ENCODE measurements around the gene UTS2R.
"Not testable (repeated sequence)": the region's sequence is repeated elsewhere in the genome, so short reads cannot be mapped to it uniquely, and the experiment has no call there.

UTS2R gene

GRCh38 chr17:82334204-82334621 is 37.4 kb upstream of the UTS2R start:
- DNase-seq (ENCODE audit: low spot score) (no peak), FAIRE-seq (no peak)

GRCh38 chr17:82334622-82335394 is 36.8 kb upstream of the UTS2R start:
- peak; percentile 44 for FAIRE-seq
- no peak for DNase-seq (ENCODE audit: low spot score)

- peak; percentile 89 for DNase-seq (ENCODE audit: low spot score)
Measured at GRCh38 chr17:82338858-82339633, 32.5 kb upstream of the UTS2R start.

GRCh38 chr17:82339634-82340580 is 31.7 kb upstream of the UTS2R start:
- FAIRE-seq, result peak; percentile 66
- no peak for DNase-seq (ENCODE audit: low spot score)

More at GRCh38 chr17:82338858-82339633, 32.5 kb upstream of the UTS2R start:
- FAIRE-seq, result no peak

GRCh38 chr17:82342361-82343079 is 29.0 kb upstream of the UTS2R start:
- DNase-seq (ENCODE audit: low spot score), result no peak
- FAIRE-seq, result no peak

GRCh38 chr17:82343560-82343959 is 28.0 kb upstream of the UTS2R start:
- FAIRE-seq (no peak), DNase-seq (ENCODE audit: low spot score) (no peak)

- DNase-seq (ENCODE audit: low spot score) (no peak), FAIRE-seq (no peak)
Measured at GRCh38 chr17:82344175-82344907, 27.2 kb upstream of the UTS2R start.

- DNase-seq (ENCODE audit: low spot score) (no peak), FAIRE-seq (no peak)
Measured at GRCh38 chr17:82345151-82345976, 26.2 kb upstream of the UTS2R start.

GRCh38 chr17:82346342-82347300 is 24.9 kb upstream of the UTS2R start:
- no peak for DNase-seq (ENCODE audit: low spot score)
- no peak for FAIRE-seq

GRCh38 chr17:82347994-82348393 is 23.6 kb upstream of the UTS2R start:
- not testable (repeated sequence) for FAIRE-seq; DNase-seq (ENCODE audit: low spot score)

GRCh38 chr17:82348434-82348833 is 23.1 kb upstream of the UTS2R start:
- FAIRE-seq, result no peak
- DNase-seq (ENCODE audit: low spot score), result no peak

- DNase-seq (ENCODE audit: low spot score) (no peak), FAIRE-seq (no peak)
Measured at GRCh38 chr17:82348866-82349265, 22.7 kb upstream of the UTS2R start.

GRCh38 chr17:82349287-82349701 is 22.3 kb upstream of the UTS2R start:
- no peak for DNase-seq (ENCODE audit: low spot score)
- no peak for FAIRE-seq

GRCh38 chr17:82350182-82351030 is 21.2 kb upstream of the UTS2R start:
- FAIRE-seq, result no peak

GRCh38 chr17:82351254-82351712 is 20.3 kb upstream of the UTS2R start:
- DNase-seq (ENCODE audit: low spot score), result no peak
- FAIRE-seq, result no peak

More at GRCh38 chr17:82350182-82351030, 21.2 kb upstream of the UTS2R start:
- no peak for DNase-seq (ENCODE audit: low spot score)

- DNase-seq (ENCODE audit: low spot score), result peak; percentile 89
- peak; percentile 46 for FAIRE-seq
Measured at GRCh38 chr17:82351713-82352488, 19.7 kb upstream of the UTS2R start.
